GM18505 (cell line): ENCODE results near the gene PTN.
"Not testable (repeated sequence)": the region's sequence is repeated elsewhere in the genome, so short reads cannot be mapped to it uniquely, and the experiment has no call there.

Experiments used
- ATAC-seq: cut with Tn5 transposase; IDR thresholded peaks from one replicate; pipeline ENCODE4 v1.9.1; 2021; ENCODE audit not compliant: unreplicated experiment
- POLR2A ChIP-seq: IDR thresholded peaks from 4 replicates; pipeline ENCODE4 v1.6.1; 2011; ENCODE audit warnings: borderline replicate concordance; ENCODE audit not compliant: insufficient read depth, insufficient read length; ENCODE audit errors: extremely low read depth

PTN gene

DNA sequence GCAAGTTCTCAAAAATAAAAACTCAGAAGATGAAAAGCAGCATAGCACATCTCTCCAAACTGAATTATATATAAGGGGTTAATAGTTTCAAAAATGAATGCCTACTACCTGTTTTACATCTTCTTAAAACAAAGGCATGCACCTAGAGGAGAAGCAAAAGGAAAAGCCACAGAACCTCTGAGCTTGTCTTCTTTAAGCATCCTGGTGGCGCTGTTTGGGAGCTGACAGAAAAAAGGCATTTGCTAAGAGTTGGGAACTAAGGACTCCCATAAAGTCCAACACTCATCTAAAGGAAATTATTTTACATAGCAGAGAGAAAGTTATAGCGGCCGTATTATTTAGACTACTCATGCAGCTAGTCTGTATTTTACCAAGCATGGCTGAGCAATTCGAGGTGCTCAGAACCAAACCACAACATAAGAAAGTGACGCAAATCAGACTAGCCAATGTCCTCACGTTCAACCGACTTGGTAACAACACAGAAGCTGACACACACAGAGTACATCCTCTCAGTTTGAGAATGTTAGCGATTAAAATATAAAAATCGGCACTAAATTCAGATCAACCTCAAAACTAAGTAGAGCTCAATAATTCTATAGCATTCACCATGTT lies 38.8 kb downstream of the PTN start:
- no peak for ATAC-seq
- no peak for TF ChIP-seq POLR2A

DNA sequence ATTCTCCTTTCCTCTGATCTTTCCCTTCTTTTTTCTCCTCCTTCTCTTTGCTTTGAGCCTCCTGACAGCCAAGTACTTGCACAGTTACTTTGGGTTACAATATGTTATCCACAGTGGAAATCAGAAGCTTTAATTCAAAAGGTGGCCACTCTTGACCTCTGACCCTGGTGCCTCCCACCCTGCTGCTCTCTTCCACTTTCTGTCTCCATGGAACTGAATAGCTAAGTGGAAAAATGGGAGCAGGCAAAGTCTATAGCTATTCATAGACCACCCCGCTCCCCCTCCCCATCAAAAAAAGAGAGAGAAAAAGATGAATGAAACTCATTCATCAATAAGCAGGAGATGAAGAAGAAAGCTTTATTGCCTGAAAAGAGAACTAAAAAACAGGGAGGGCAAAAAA lies 39.4 kb downstream of the PTN start:
- ATAC-seq = no peak

DNA sequence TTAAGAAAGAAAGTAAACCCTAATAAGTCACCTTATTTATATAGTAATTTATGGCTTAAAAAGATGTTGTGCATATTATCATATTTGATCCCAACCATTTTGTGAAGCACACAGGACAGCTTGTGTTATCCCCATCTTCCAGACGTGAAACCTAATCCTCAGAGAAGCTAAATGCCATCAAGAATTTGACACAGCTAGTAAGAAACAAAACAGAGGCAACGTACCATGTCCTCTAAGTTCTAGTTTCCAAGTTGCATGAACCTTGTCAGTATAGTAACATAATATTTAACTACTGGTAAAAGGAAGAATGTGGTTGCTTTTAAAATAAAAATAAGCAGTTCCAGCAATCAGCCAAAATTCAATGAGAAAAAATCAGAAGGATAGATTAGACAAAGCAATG lies 41.5 kb downstream of the PTN start:
- no peak for ATAC-seq
- no peak for TF ChIP-seq POLR2A

More for the DNA sequence above, 39.4 kb downstream of the PTN start:
- TF ChIP-seq POLR2A = no peak

DNA sequence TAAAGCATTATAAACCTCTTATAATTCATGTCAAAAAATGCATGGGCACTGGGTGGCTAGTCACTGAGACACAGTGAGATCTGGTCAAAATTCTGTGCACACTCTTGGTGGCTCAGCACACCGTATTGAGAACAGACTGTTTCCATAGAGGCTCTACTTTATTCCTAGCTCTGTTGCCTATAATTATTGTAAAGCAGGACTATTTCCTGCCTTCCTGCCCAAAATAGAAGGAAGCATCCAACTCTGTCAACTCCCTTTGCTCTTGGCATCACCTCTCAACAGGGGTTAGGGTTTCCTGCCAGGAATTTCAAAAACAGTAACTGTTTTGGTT lies 45.1 kb downstream of the PTN start:
- no peak for TF ChIP-seq POLR2A
- no peak for ATAC-seq

DNA sequence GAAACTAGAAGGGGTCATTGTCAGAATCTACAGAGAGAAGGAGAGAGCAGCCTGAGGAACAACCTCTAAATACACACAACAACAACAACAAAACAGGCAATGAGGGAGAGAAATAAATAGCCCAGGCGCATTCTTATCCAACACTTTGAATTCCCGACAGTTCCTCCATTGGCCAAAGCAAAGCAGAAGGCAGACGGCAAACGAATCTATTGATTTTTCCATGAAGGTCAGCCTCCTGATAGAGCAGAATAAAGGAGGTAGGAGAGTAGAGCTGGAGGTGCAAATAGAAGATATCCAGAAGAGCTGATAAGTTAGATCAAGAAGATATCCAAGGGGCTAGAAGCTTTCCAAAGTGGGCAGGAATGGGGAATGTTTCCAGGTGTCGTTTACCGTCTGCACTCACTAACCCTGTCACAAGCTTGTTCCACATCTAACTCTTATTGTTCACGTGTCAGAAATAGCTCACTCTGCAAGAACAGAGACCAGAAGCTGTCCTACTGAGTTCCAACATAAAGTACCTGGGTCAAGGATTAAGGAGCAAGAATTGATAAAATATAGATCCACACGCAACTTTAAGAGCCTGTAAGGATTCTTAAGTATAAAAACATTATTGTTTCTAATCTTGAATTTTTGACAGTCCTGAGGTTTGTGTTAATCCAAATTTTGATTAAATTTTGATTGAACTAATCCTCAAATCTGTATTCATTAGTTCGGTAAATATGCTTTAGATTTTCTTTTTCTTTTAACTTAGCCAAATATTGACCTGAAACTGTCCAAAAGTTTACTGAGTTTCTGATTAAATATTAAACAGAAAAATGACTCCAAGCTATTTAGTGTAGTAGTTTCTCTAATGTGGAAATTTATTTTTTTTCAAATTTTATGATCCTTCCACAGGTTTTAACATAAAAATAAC lies 45.7 kb downstream of the PTN start:
- no peak for ATAC-seq
- TF ChIP-seq POLR2A = no peak

DNA sequence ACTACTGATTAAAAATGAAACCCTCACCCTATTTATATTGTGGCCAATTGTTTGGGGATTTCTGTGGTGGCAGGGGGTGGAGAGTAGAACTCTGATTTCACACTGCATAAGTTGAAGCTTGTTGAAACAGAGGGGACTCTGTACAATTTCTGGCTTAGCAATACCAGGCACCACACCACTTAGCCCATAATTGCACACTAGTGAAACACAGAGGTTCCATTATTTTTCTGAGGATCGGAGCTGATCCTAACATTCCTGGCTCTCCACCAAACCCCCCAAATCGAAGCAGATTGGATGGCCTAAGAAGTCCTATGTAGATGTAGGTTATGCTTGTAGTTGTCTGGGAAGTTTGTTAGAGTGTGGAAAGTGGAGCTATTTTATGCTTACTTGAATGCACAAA lies 47.0 kb downstream of the PTN start:
- TF ChIP-seq POLR2A = no peak
- no peak for ATAC-seq

DNA sequence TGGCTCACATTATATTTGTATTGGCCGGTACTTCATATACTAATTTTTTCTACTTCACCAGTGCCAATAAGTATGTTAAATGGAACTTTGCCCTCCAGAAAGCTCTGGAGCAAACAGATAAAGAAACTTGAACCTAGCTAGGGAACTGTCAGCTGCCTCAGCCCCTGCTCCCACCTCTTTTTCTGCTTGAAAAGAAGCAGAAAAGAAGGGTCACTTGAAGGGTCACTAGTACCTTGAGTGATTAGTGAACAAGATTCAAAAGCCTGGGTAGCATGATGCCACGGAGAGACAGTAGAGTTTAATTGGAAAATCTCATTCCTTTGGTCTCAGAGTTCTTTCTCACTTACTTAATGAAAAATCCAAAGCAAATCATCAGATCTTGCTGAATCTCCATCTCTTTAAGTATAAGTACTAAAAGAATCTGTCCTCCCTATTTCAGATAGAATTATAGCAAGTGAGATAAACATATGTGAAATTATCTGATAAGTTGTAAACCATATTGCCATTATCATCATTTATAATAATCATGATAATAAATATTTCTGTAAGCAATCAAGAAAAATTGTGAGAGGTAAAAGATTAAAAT lies 47.7 kb downstream of the PTN start:
- no peak for TF ChIP-seq POLR2A
- no peak for ATAC-seq

DNA sequence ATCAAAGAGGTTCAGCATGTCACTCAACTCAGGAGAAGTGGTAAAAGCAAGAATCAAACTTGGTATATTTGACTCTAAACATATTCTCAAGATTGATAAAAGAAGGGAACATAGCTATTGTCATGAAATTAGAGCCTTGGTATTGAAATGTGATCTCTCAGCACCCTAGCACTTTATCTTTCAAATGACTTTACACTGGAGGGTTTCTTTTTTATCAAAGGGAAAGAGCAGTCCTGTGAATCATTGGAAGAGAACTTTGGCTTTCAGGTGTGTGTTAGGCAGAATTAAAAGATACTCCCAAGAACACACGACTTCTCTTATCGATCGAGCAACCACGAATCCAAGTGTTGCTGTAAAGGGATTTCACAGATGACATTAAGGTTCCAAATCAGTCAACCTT lies 54.4 kb downstream of the PTN start:
- no peak for ATAC-seq
- no peak for TF ChIP-seq POLR2A

DNA sequence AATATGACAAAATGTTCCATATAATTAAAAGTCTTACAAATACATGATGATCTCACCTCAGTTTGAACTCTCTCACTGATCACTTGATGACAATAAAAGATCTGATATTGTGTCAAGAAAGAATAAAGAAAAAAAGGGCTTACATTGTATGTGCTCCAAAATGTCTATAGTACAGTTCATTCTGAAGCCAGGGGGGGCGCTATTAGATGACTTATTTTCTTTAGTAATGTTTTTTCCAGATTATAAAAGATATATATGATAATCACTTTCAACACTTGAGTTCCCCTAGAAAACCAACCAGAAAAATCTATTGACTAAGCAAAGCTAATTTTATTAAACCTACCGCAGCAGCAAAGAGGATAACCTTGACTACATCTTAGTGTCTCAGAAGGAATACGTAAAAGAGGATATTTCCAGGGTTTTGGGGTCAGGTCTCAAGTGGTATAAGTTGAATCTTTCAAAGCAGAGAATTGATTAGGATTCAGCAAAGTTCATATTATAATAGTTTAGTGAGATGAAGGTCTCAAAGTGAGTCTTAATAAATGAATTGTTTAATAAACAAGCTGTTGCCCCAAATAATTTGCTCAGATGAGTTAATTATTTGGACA lies 55.8 kb downstream of the PTN start:
- no peak for ATAC-seq
- TF ChIP-seq POLR2A = no peak

DNA sequence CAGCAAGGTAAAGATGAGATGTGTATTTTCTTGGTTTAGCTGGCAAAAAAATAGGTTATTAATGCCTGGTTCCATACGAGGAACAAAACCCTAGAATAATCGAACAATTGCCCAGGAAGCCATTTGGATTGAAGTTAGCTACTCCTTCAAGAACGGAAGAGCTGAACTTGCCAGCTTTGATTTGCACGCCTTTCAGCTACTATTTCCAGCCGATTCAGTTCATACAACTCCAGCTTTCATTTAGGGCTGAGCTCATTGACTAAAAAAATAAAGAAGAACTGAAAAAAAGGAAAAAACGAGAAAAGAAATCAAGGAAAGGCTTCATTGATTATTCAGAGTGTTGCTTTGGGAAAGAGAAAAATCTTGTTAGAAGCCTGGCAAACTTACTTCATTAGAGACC lies 60.4 kb downstream of the PTN start:
- no peak for ATAC-seq
- no peak for TF ChIP-seq POLR2A

DNA sequence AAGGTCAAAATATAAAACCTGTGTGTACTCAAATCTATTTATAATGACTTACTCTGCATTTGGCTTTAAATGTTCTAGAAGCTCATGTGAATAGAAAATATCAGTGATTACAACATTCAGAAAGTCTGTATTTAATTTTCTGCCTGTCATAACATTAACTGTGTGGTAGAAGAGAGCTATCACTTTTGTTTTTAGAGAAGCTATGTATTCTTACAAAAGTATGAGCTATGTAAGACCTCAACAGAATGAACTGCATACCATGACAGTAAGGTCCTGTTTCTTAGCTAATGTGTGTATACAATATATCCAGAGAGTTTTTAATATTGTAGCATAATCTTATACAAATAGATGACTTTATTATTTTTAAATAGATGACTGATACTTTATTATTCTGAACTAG lies 61.5 kb downstream of the PTN start:
- no peak for TF ChIP-seq POLR2A
- no peak for ATAC-seq

DNA sequence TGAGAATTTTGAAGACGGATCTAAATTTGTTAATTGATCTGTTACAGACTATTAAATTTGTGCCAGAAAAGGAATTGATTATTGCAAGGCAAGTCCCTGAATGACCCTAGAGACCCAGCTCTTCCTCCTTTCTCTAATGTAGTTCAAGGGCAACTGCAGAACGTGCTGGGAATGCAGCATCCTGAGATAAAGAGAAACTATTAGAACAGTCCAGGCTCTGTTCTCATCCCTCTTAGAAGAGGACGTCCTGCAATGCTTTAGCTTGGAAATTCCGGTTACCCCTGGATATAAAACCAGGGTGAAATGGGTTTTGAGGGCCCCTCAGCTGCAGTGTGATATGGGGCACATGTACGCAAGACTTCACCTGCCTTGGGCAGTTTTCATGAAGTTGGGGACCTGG lies 67.3 kb downstream of the PTN start:
- ATAC-seq = no peak
- no peak for TF ChIP-seq POLR2A

DNA sequence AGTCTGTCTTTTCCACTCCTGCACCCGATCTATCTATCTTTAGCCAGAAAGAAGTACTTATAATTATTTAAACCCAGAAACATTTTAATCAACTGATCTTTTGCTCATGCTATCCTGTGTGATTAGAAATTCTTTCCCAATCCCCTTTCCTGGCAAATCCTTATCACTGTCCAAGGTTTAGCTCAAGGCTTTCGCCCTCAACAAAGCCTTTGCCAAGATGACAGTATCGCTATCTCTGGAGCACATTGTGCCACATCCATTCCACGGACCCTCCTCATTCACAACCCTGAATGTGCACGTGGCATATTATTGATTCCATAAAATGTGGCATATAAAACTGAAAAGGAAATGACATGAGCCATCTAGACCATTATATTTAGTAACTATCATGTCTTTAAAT lies 71.3 kb downstream of the PTN start:
- TF ChIP-seq POLR2A = no peak
- no peak for ATAC-seq

DNA sequence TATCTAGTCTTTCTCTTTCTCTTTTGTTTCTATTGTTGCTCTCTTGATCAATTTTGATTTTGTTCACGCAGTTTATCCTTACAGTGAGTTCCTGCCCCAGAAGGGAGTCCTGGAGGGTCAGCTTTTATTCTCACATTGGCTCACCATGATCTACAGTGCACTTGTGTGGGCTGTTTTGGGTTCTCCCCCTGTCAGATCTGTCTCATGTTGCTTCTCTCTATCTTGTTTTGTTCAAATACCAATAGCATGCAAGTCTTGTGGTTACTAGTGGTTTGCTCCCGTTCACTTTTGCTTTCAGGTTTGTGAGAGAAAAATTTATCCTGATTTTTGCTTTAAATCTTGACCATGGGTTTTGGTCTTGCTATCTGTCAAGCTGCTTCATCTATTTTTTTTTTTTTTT lies 74.3 kb downstream of the PTN start:
- ATAC-seq = no peak

DNA sequence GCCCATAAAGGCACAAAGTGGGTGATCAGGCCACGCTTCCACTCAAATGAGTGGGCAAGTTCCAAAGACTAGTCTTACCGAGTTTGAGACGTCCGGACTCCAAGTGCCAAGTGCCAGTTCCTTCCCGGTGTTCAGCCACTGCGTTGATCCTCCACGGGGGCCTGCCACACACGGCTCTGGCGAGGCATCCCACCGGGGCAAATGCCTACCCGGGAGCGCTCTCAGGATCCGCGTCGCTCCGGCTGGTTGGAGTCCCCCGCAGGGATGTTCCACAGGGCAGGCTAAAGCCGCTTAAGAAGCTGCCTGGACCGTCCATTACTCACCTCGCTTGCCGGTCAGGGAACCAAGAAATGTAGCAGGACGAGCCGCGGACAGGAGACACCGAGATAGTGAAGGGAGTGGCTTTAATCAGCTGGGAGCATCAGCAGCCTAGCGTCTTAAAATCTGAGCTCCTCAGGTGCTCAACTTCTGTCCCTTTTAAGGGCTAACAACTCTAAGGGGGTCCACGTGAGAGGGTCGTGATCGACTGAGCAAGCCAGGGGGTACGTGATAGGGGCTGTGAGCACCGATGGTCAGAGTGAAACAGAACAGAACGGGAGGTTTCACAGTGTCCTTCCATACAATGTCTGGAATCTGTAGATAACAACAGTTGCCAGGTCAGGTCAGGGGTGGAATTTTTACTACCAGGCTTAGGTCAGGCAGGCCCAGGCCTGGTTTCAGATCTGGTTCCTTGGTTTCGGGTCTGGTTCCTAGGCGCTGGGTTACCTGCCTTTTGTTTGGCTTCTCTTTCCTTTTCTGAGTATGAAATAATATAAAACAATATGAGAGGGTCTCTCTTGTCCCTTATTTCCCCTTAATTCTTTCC lies 75.3 kb downstream of the PTN start:
- not testable (repeated sequence) for ATAC-seq

More for the DNA sequence above, 74.3 kb downstream of the PTN start:
- no peak for TF ChIP-seq POLR2A
